Measurements from ENCODE around the gene ADH7.

DNA sequence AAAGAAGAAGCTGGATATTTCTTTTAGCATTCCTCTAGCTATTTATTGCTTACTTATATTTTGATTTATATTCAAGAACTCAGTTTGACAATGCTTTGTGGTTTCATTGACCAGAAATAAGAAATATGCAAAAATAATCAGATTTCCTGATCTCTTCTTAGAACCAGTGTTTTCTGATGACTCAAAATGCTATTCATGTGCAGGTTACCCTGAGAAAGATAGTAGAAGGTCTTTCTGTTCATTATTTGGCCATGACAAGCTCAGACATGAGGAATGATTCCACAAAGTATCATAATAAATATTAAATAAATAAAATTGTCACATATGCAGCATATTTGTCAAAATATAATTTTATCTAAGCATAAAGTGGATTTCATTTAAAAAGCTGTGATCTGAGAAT is 24.1 kb downstream of the ADH7 start:
- TF ChIP-seq, protein P1, sequence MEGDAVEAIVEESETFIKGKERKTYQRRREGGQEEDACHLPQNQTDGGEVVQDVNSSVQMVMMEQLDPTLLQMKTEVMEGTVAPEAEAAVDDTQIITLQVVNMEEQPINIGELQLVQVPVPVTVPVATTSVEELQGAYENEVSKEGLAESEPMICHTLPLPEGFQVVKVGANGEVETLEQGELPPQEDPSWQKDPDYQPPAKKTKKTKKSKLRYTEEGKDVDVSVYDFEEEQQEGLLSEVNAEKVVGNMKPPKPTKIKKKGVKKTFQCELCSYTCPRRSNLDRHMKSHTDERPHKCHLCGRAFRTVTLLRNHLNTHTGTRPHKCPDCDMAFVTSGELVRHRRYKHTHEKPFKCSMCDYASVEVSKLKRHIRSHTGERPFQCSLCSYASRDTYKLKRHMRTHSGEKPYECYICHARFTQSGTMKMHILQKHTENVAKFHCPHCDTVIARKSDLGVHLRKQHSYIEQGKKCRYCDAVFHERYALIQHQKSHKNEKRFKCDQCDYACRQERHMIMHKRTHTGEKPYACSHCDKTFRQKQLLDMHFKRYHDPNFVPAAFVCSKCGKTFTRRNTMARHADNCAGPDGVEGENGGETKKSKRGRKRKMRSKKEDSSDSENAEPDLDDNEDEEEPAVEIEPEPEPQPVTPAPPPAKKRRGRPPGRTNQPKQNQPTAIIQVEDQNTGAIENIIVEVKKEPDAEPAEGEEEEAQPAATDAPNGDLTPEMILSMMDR (IDR thresholded peaks at IDR 0.05): no peak
- no peak for TF ChIP-seq EP300 (IDR thresholded peaks at IDR 0.05)

Measured in gastroesophageal sphincter (tissue), 3 donors.